Transverse colon (tissue), 4 donors: ENCODE data around the gene BICDL1.

ENCODE experiments used
- CTCF ChIP-seq, 5 experiments: fragments of 200-600 bp in 3 of 5; fragments of 450-650 bp in 2 of 5; sonication (generic) in 3 of 5; IDR thresholded peaks; 1 replicate in 2 of 5; 2 replicates in 3 of 5; pipeline ENCODE4 v1.5.1; 2016 to 2017; ENCODE audit warnings: antibody characterized with exemption in 5 of 5, inconsistent platforms in 3 of 5, mild to moderate bottlenecking in 2 of 5, moderate library complexity in 1 of 5
- EP300 ChIP-seq: sonication (generic); formaldehyde crosslinking; IDR thresholded peaks from one replicate; pipeline ENCODE4 v1.6.1; 2017; ENCODE audit warnings: antibody characterized with exemption, low read depth
- POLR2A ChIP-seq: fragments of 450-650 bp; IDR thresholded peaks from one replicate; pipeline ENCODE4 v1.6.1; 2016; ENCODE audit warnings: antibody characterized with exemption, mild to moderate bottlenecking, moderate library complexity
- POLR2AphosphoS5 ChIP-seq, 3 donors: sonication (generic); formaldehyde crosslinking; IDR thresholded peaks; one replicate each; pipeline ENCODE4 v1.6.1; 2016; ENCODE audit warnings: antibody characterized with exemption in 3 of 3

DNA sequence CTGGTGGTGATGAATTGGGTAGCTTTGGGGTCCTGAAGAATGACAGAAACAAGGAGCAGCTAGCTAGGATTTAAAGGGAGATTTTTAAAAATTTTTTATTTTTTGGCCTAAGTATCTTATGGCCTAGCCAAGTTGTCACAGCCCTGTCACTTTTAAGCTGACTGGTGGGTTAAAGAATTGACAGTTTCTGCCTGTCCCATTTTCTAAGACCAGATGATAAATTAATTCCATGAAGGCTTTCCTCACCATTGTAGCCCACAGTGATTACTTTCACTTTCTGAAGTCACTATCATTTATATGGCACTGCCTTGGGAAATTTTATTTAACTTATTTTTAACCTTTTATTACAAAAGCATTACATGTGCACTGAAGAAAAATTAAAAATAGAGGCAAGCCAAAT is 43.2 kb downstream of the BICDL1 start:
- no peak for TF ChIP-seq CTCF (IDR thresholded peaks at IDR 0.05)
- no peak for TF ChIP-seq EP300
- no peak for TF ChIP-seq POLR2AphosphoS5 (IDR thresholded peaks at IDR 0.05)
- no peak for TF ChIP-seq POLR2A
